Neural cell (in vitro differentiated cells): ENCODE data around the gene BCL7B.

ENCODE experiments used
- REST ChIP-seq: IDR thresholded peaks from 2 replicates; pipeline ENCODE4 v1.6.1; 2012; ENCODE audit warnings: borderline replicate concordance
- SMC3 ChIP-seq: fragments of 450-650 bp; conservative IDR thresholded peaks from 2 replicates; pipeline ENCODE4 v1.6.1; 2014; ENCODE audit warnings: antibody characterized with exemption, mild to moderate bottlenecking, moderate library complexity; ENCODE audit not compliant: poor library complexity

- TF ChIP-seq REST = peak; percentile 61
- TF ChIP-seq SMC3 = peak; percentile 8
Measured at GRCh38 chr7:73557397-73558257, at the start of gene BCL7B.
